HepG2 (cell line): ENCODE data around the gene PRDX3. TPM values are rescaled to one million over a fixed set of nuclear protein-coding genes. Genes with fewer than 3 reads are reported as not detected.

Experiments used
- ATAC-seq: fragments of 200-7000 bp; cut with Tn5 transposase; 3 replicates; pipeline ENCODE4 v1.9.1; 2020; ENCODE audit warnings: mild to moderate bottlenecking, moderate library complexity
- BruUV-seq: library from RNA; stranded (reverse); fragments of 400-500 nt; replicated peaks from 2 replicates; lab custom pipeline; 2021; lab: Mats Ljungman, UMichigan
- CTCF ChIA-PET: fragments of 300-600 bp; formaldehyde crosslinking; extraction: SDS; loops from one replicate; lab custom pipeline; 2021; ENCODE audit warnings: low total read pairs, inconsistent platforms, low intra/inter-chr PET ratio; lab: Yijun Ruan, JAX
- POLR2A ChIA-PET: fragments of 350-600 bp; sonication (Branson Sonifier 250); formaldehyde crosslinking; loops from one replicate; lab custom pipeline; 2020; ENCODE audit warnings: antibody characterized with exemption, inconsistent platforms; lab: Yijun Ruan, JAX
- DNase-seq: peaks from one replicate; pipeline ENCODE4 v3.0.0-alpha.2; 2015; ENCODE audit warnings: low spot score
- FAIRE-seq: peaks from 3 replicates; lab custom pipeline; 2011; peaks lifted over from hg19 to GRCh38; lab: Jason Lieb, UNC
- H2AFZ ChIP-seq: one replicate; pipeline ENCODE4 v1.6.1; 2011; ENCODE audit warnings: low read length, inconsistent platforms
- H3K27ac ChIP-seq: fragments of 300-600 bp; 3 replicates; pipeline ENCODE4 v1.8.0; 2011; ENCODE audit warnings: mixed run types, mild to moderate bottlenecking, mixed read lengths, low read length, inconsistent platforms; ENCODE audit not compliant: insufficient read depth; ENCODE audit errors: extremely low read length
- H3K27me3 ChIP-seq, 2 experiments: fragments of 200-600 bp in 1 of 2; 2 replicates in 1 of 2; 3 replicates in 1 of 2; pipeline versions ENCODE4 v1.6.0 to v1.8.0; 2011; ENCODE audit warnings: low read length in 2 of 2, mild to moderate bottlenecking in 2 of 2, moderate library complexity in 2 of 2, inconsistent platforms in 1 of 2; ENCODE audit not compliant: insufficient read depth in 2 of 2, control insufficient read depth in 1 of 2
- H3K36me3 ChIP-seq, 2 experiments: fragments of 200-600 bp in 1 of 2; replicated peaks in 1 of 2; 2 replicates in 1 of 2; 3 replicates in 1 of 2; pipeline versions ENCODE4 v1.5.1 to v1.8.0; 2011; ENCODE audit warnings: low read length in 2 of 2, inconsistent platforms in 1 of 2; ENCODE audit not compliant: insufficient read depth in 2 of 2, control insufficient read depth in 1 of 2
- H3K4me1 ChIP-seq: 2 replicates; pipeline ENCODE4 v1.5.1; 2012; ENCODE audit warnings: low read length, inconsistent platforms; ENCODE audit not compliant: insufficient read depth
- H3K4me2 ChIP-seq: 2 replicates; pipeline ENCODE4 v1.6.0; 2011; ENCODE audit warnings: low read depth, low read length, inconsistent platforms
- H3K4me3 ChIP-seq, 3 experiments: fragments of 200-600 bp in 1 of 3; sonication (generic), shearing (Covaris generic) in 1 of 3; replicated peaks in 1 of 3; 2 replicates each; pipeline ENCODE4 v1.5.1; 2011 to 2016; ENCODE audit warnings: low read length in 3 of 3, inconsistent platforms in 2 of 3, low read depth in 2 of 3, mild to moderate bottlenecking in 2 of 3, control low read depth in 1 of 3, mixed read lengths in 1 of 3; ENCODE audit not compliant: insufficient read depth in 1 of 3
- H3K79me2 ChIP-seq: one replicate; pipeline ENCODE4 v1.6.1; 2011; ENCODE audit warnings: low read length, inconsistent platforms; ENCODE audit not compliant: insufficient read depth
- H3K9ac ChIP-seq: 2 replicates; pipeline ENCODE4 v1.6.0; 2011; ENCODE audit warnings: mild to moderate bottlenecking, low read depth, low read length, inconsistent platforms; ENCODE audit not compliant: insufficient read depth
- H3K9me3 ChIP-seq: 2 replicates; pipeline ENCODE4 v1.5.1; 2012; ENCODE audit warnings: mild to moderate bottlenecking, low read length
- H4K20me1 ChIP-seq: 2 replicates; pipeline ENCODE4 v1.6.0; 2011; ENCODE audit warnings: inconsistent platforms, mild to moderate bottlenecking, low read length, moderate library complexity; ENCODE audit not compliant: insufficient read depth
- CC2D1A ChIP-seq: sonication (generic); formaldehyde crosslinking; IDR thresholded peaks from 2 replicates; pipeline ENCODE4 v1.8.1; 2023; ENCODE audit warnings: mild to moderate bottlenecking, missing genetic modification reagents
- KDM1A ChIP-seq: IDR thresholded peaks from 2 replicates; pipeline ENCODE4 v1.6.1; 2016; ENCODE audit warnings: missing compliant biosample characterization
- KLF12 ChIP-seq: sonication (generic); formaldehyde crosslinking; IDR thresholded peaks from 2 replicates; pipeline ENCODE4 v1.4.0; 2020; ENCODE audit warnings: missing genetic modification reagents, borderline replicate concordance
- SCMH1 ChIP-seq: sonication (generic); formaldehyde crosslinking; IDR thresholded peaks from 2 replicates; pipeline ENCODE4 v1.9.0; 2021; ENCODE audit warnings: missing genetic modification reagents, mild to moderate bottlenecking, borderline replicate concordance
- SIX1 ChIP-seq: sonication (generic); formaldehyde crosslinking; IDR thresholded peaks from 2 replicates; pipeline ENCODE4 v1.4.0; 2020; ENCODE audit warnings: missing genetic modification reagents, borderline replicate concordance
- SMAD3 ChIP-seq: sonication (generic); formaldehyde crosslinking; IDR thresholded peaks from 2 replicates; pipeline ENCODE4 v1.4.0; 2020; ENCODE audit warnings: missing genetic modification reagents
- YEATS2 ChIP-seq: sonication (generic); formaldehyde crosslinking; IDR thresholded peaks from 2 replicates; pipeline ENCODE4 v1.4.0; 2020; ENCODE audit warnings: missing genetic modification reagents, borderline replicate concordance
- ZBTB3 ChIP-seq: sonication (generic); formaldehyde crosslinking; IDR thresholded peaks from 2 replicates; pipeline ENCODE4 v1.4.0; 2020; ENCODE audit warnings: low read depth, mild to moderate bottlenecking, moderate library complexity, missing genetic modification reagents, borderline replicate concordance
- ZFP37 ChIP-seq: sonication (generic); formaldehyde crosslinking; IDR thresholded peaks from 2 replicates; pipeline ENCODE4 v1.4.0; 2020; ENCODE audit warnings: missing genetic modification reagents, borderline replicate concordance
- ZNF567 ChIP-seq: sonication (generic); formaldehyde crosslinking; IDR thresholded peaks from 2 replicates; pipeline ENCODE4 v1.8.1; 2023; ENCODE audit warnings: mild to moderate bottlenecking, missing genetic modification reagents, borderline replicate concordance
- ZNF674 ChIP-seq: sonication (generic); formaldehyde crosslinking; IDR thresholded peaks from 2 replicates; pipeline ENCODE4 v1.5.0; 2020; ENCODE audit warnings: low read depth, mild to moderate bottlenecking, missing genetic modification reagents
- WGBS: methylation state at CpG from one replicate; pipeline ENCODE4 v1.1.6; 2017; ENCODE audit warnings: low lambda C conversion rate; 5-methylcytosine and 5-hydroxymethylcytosine counted together
- in situ Hi-C: cut with HindIII; loops from 2 replicates; pipeline ENCODE4 v1.10.0; 2017; ENCODE audit warnings: low pct_unique_long_range_greater_than_20kb; ENCODE audit not compliant: extremely low pct_ligation_motif_present
- intact Hi-C: fragments of 100-400 bp; cut with micrococcal nuclease; formaldehyde crosslinking; loops from one replicate; pipeline ENCODE4 v1.10.0; 2022; ENCODE audit not compliant: unreplicated experiment
- polyA plus RNA-seq, 8 experiments: library from polyadenylated mRNA; depleted of rRNA in 3 of 8; stranded (reverse) in 7 of 8; unstranded in 1 of 8; fragments of >200 nt; fragmentation: Illumina TruSeq in 4 of 8; extraction: Trizol in 4 of 8; gene quantifications; 2 replicates each; pipeline versions ENCODE4 v1.2.1 to v1.2.3, GENCODE V29; 2011 to 2016; ENCODE audit warnings: low read depth in 4 of 8, missing spikeins in 1 of 8, mixed read lengths in 1 of 8; ENCODE audit not compliant: insufficient read depth in 1 of 8
- total RNA-seq, 5 experiments: library from RNA; depleted of rRNA; stranded (reverse); fragments of >200 nt; fragmentation: Illumina TruSeq; extraction: Trizol; gene quantifications; 2 replicates each; pipeline ENCODE4 v1.2.3, GENCODE V29; 2016; ENCODE audit warnings: low read depth in 1 of 5
- TF ChIP-seq, protein P1 (sequence below): sonication (generic); formaldehyde crosslinking; IDR thresholded peaks from 2 replicates; pipeline ENCODE4 v1.4.0; 2020; ENCODE audit warnings: missing genetic modification reagents
- TF ChIP-seq, protein P2 (sequence below): sonication (generic); formaldehyde crosslinking; conservative IDR thresholded peaks from 2 replicates; pipeline ENCODE4 v1.8.0; 2022; ENCODE audit warnings: mild to moderate bottlenecking, moderate library complexity, missing genetic modification reagents
- TF ChIP-seq, protein P3 (sequence below): sonication (generic); formaldehyde crosslinking; IDR thresholded peaks from 2 replicates; pipeline ENCODE4 v1.5.0; 2020; ENCODE audit warnings: mild to moderate bottlenecking, missing genetic modification reagents

PRDX3 gene
- total and polyA plus RNA-seq, 2 of the 13 experiments (the other 11 are each of a cell fraction or from before 2014, with no cell fraction given), result 407 to 565 TPM

DNA sequence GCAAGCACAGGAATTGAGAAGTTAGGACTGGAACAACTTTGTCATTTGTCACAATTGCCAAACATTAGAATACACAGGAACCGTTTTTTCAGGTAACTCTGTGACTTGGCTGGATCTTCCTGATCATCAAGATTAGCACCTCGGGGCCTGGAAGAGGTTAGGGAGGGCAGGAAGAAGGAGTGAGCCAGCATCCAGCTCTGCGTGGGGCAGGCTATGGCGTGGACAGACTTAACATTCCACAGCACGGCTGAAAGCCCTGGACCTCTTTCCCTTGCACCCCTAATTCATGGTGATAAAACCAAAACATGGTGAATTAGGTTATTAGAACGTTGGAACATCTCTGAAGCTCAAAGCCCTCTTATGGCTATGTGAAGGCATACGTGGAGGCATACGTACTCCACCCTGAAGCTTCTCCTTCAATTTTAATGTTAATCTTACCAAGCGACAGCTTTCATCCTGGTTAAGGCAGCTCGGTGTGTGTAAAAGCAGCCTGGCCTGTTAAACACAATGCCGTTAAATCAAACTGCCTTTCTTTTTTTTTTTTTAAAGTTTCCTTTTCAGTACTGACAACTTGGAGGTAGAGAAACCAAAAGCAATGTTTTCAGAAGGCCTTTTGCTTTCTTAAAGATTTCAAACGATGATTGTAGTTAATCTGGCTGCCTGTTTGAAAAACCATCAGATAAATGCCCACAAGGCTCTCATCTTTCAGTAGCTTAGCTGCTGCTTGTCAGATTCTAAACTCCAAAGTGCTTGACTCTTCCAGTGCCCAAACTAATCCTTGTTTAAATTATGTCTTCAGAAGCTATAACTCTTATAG lies 33.2 kb upstream of the PRDX3 start:
- CTCF ChIA-PET, result no interaction called here

More for the DNA sequence above, 33.2 kb upstream of the PRDX3 start:
- H4K20me1 ChIP-seq, result no peaks in the 10 kb centered on the region
- no peak overlapping the region for H3K27ac ChIP-seq
- H3K27me3 ChIP-seq, result no peaks in the 10 kb centered on the region; a peak in 2 of 5 replicates
- no peak overlapping the region for H3K4me2 ChIP-seq
- H3K4me1 ChIP-seq, result peaks cover 40% of the 10 kb centered on the region
- H3K9me3 ChIP-seq, result no peaks in the 10 kb centered on the region
- H3K79me2 ChIP-seq, result peaks cover 40% of the 10 kb centered on the region
- POLR2A ChIA-PET, result interaction anchor here (0.8 kb wide), 1 partner anchor 10 kb away, joined by 3 read pairs; no protein-coding TSS in a partner anchor
- FAIRE-seq, result no peak
- in situ Hi-C loops (no loop called here), intact Hi-C loops (no loop called here)
- no TSS peak for BruUV-seq
- DNase-seq, result no peak
- TF ChIP-seq, protein P1, sequence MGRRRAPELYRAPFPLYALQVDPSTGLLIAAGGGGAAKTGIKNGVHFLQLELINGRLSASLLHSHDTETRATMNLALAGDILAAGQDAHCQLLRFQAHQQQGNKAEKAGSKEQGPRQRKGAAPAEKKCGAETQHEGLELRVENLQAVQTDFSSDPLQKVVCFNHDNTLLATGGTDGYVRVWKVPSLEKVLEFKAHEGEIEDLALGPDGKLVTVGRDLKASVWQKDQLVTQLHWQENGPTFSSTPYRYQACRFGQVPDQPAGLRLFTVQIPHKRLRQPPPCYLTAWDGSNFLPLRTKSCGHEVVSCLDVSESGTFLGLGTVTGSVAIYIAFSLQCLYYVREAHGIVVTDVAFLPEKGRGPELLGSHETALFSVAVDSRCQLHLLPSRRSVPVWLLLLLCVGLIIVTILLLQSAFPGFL, result no peak
- no peak for TF ChIP-seq ZBTB3
- TF ChIP-seq ZNF674 (CRISPR knock-in tag), result no peak
- TF ChIP-seq CC2D1A (CRISPR knock-in tag), result no peak
- no peak for TF ChIP-seq ZNF567
- TF ChIP-seq, protein P2, sequence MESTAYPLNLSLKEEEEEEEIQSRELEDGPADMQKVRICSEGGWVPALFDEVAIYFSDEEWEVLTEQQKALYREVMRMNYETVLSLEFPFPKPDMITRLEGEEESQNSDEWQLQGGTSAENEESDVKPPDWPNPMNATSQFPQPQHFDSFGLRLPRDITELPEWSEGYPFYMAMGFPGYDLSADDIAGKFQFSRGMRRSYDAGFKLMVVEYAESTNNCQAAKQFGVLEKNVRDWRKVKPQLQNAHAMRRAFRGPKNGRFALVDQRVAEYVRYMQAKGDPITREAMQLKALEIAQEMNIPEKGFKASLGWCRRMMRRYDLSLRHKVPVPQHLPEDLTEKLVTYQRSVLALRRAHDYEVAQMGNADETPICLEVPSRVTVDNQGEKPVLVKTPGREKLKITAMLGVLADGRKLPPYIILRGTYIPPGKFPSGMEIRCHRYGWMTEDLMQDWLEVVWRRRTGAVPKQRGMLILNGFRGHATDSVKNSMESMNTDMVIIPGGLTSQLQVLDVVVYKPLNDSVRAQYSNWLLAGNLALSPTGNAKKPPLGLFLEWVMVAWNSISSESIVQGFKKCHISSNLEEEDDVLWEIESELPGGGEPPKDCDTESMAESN, result no peak
- TF ChIP-seq, protein P3, sequence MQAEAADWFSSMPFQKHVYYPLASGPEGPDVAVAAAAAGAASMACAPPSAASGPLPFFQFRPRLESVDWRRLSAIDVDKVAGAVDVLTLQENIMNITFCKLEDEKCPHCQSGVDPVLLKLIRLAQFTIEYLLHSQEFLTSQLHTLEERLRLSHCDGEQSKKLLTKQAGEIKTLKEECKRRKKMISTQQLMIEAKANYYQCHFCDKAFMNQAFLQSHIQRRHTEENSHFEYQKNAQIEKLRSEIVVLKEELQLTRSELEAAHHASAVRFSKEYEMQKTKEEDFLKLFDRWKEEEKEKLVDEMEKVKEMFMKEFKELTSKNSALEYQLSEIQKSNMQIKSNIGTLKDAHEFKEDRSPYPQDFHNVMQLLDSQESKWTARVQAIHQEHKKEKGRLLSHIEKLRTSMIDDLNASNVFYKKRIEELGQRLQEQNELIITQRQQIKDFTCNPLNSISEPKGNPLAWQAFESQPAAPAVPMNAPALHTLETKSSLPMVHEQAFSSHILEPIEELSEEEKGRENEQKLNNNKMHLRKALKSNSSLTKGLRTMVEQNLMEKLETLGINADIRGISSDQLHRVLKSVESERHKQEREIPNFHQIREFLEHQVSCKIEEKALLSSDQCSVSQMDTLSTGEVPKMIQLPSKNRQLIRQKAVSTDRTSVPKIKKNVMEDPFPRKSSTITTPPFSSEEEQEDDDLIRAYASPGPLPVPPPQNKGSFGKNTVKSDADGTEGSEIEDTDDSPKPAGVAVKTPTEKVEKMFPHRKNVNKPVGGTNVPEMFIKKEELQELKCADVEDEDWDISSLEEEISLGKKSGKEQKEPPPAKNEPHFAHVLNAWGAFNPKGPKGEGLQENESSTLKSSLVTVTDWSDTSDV (CRISPR knock-in tag), result no peak
- TF ChIP-seq SIX1, result no peak
- no peak for TF ChIP-seq SCMH1 (CRISPR knock-in tag)
- no peak for TF ChIP-seq ZFP37 (CRISPR knock-in tag)
- TF ChIP-seq SMAD3 (CRISPR knock-in tag), result no peak
- TF ChIP-seq KDM1A (CRISPR knock-in tag), result no peak
- TF ChIP-seq KLF12 (CRISPR knock-in tag), result no peak
- TF ChIP-seq YEATS2 (CRISPR knock-in tag), result no peak
- no peak overlapping the region for H3K4me3 ChIP-seq
- no peak overlapping the region for H2AFZ ChIP-seq
- no peak for ATAC-seq
- peaks cover 0 to 6% of the 10 kb centered on the region in 2 experiments; a peak in 2 of 5 replicates for H3K36me3 ChIP-seq
- WGBS, result 89% methylated on average over 12 of the region's 12 CpGs
- no peak overlapping the region for H3K9ac ChIP-seq
